K562 (cell line): ENCODE results near the gene ESRRB.

ENCODE experiments used
- BRF2 ChIP-seq: IDR thresholded peaks from 3 replicates; pipeline ENCODE4 v1.6.1; 2011; ENCODE audit warnings: borderline replicate concordance, mild to moderate bottlenecking; ENCODE audit not compliant: insufficient read length, insufficient read depth
- MAFF ChIP-seq: IDR thresholded peaks from 2 replicates; pipeline ENCODE4 v1.6.1; 2012; ENCODE audit warnings: low read length, improper control_type of control experiment
- MXI1 ChIP-seq: IDR thresholded peaks from 2 replicates; pipeline ENCODE4 v1.6.1; 2011; ENCODE audit warnings: low read depth, mild to moderate bottlenecking, improper control_type of control experiment, low read length
- NFIC ChIP-seq: fragments of 450-650 bp; IDR thresholded peaks from 2 replicates; pipeline ENCODE4 v1.6.1; 2017; ENCODE audit warnings: mild to moderate bottlenecking, inconsistent platforms
- PREB ChIP-seq: sonication (generic); formaldehyde crosslinking; IDR thresholded peaks from 2 replicates; pipeline ENCODE4 v1.8.1; 2023; ENCODE audit warnings: mild to moderate bottlenecking, missing genetic modification reagents
- RCOR1 ChIP-seq, 2 experiments: IDR thresholded peaks; 2 replicates each; pipeline ENCODE4 v1.6.1; 2012; ENCODE audit warnings: low read depth in 2 of 2, low read length in 2 of 2, borderline replicate concordance in 1 of 2, improper control_type of control experiment in 1 of 2
- TAF1 ChIP-seq: IDR thresholded peaks from 2 replicates; pipeline ENCODE4 v1.6.1; 2011; ENCODE audit warnings: mild to moderate bottlenecking, low read length, moderate library complexity; ENCODE audit not compliant: insufficient read depth, control insufficient read depth, severe bottlenecking; ENCODE audit errors: extremely low read depth
- TF ChIP-seq, protein P1 (sequence below), 3 experiments: IDR thresholded peaks in 2 of 3; conservative IDR thresholded peaks in 1 of 3; 2 replicates each; pipeline ENCODE4 v1.5.1; 2011 to 2012; ENCODE audit warnings: low read length in 3 of 3, mild to moderate bottlenecking in 3 of 3, control low read depth in 2 of 3, improper control_type of control experiment in 1 of 3, inconsistent platforms in 1 of 3, low read depth in 1 of 3, mixed read lengths in 1 of 3, moderate library complexity in 1 of 3; ENCODE audit not compliant: insufficient read depth in 2 of 3

DNA sequence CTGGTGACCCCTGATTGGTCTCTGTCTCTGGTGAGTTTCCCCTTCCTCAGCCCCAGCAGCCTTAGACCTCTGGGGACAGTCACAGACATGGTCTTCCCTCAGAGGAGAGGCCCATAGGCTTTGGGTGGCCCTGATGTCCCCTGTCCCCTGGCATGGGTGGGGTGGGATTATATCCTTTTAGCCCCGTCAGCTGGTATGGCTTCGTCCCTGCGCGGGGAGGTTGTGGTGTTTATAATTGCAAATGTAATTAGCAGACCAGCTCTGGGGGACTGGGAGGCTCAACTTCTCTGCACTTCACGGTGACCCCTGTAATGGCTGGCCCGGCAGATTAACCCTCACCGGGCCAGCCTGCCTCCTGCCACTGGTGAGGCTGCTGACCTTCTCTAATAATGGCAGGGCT, 5.1 kb downstream of the ESRRB start:
- no peak for TF ChIP-seq PREB (CRISPR knock-in tag)
- TF ChIP-seq, protein P1, sequence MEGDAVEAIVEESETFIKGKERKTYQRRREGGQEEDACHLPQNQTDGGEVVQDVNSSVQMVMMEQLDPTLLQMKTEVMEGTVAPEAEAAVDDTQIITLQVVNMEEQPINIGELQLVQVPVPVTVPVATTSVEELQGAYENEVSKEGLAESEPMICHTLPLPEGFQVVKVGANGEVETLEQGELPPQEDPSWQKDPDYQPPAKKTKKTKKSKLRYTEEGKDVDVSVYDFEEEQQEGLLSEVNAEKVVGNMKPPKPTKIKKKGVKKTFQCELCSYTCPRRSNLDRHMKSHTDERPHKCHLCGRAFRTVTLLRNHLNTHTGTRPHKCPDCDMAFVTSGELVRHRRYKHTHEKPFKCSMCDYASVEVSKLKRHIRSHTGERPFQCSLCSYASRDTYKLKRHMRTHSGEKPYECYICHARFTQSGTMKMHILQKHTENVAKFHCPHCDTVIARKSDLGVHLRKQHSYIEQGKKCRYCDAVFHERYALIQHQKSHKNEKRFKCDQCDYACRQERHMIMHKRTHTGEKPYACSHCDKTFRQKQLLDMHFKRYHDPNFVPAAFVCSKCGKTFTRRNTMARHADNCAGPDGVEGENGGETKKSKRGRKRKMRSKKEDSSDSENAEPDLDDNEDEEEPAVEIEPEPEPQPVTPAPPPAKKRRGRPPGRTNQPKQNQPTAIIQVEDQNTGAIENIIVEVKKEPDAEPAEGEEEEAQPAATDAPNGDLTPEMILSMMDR (IDR thresholded peaks at IDR 0.05 in 2 of 3, conservative IDR thresholded peaks at IDR 0.05 in 1 of 3; ENCODE audit: insufficient read depth in 2 of 3, low read depth in 1 of 3, low read length in 3 of 3): no peak
- TF ChIP-seq TAF1: no peak
- no peak for TF ChIP-seq MXI1
- no peak for TF ChIP-seq NFIC
- no peak for TF ChIP-seq BRF2
- no peak for TF ChIP-seq MAFF
- no peak for TF ChIP-seq RCOR1 (IDR thresholded peaks at IDR 0.05; ENCODE audit: borderline replicate concordance in 1 of 2, low read depth in 2 of 2, low read length in 2 of 2)
